Subcutaneous adipose tissue (tissue), 4 donors: ENCODE data around the gene LIX1. TPM values are rescaled to one million over a fixed set of nuclear protein-coding genes. Genes with fewer than 3 reads are reported as not detected.

Experiments
- total RNA-seq, 4 donors: library from RNA; depleted of rRNA; stranded (reverse); fragments of >200 nt; gene quantifications; one replicate each; pipeline ENCODE4 v1.1.0, GENCODE V29; 2016
- TF ChIP-seq, protein P1 (sequence below): fragments of 450-650 bp; IDR thresholded peaks from one replicate; pipeline ENCODE4 v1.5.1; 2016; ENCODE audit warnings: low read depth, mild to moderate bottlenecking, control low read depth, antibody characterized with exemption, moderate library complexity

The LIX1 gene
- not detected for total RNA-seq

DNA sequence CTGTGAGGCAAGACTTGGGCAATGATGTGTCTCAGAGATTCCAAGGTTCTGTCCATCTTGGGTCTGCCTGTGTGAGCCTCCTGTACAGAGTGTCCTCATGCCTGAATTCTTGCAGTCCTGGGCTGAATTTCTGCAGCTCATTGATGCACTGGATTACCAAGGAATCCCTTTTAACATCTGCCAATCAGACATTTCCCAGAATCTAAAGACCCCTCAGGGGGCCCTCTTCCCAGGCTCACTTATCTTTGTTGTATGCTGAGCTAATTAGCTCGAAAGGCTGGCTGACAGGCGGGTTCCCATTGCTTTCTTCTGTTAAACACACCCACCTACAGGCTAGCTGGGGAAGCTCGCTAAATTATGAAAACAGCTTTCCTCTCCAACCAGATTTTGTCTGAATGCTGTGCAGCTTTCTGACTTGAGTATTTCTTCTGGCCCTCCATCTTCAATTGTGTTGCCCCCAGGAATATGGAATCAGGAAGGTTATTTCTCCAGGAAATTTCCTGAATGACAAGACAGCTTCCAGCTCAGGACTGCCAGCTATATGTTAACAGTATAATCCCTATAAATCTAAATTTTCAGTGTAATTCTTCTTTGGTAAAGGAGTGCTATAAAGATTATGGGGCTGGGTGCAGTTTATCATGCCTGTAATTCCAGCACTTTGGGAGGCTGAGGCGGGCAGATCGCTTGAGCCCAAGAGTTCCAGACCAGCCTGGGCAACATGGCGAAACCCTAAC lies at the start of gene LIX1:
LIX1 (minus strand) TSS at position 91 of the 734 bp plus-strand sequence; CDS start at position 56, 35 bp downstream.
- TF ChIP-seq, protein P1, sequence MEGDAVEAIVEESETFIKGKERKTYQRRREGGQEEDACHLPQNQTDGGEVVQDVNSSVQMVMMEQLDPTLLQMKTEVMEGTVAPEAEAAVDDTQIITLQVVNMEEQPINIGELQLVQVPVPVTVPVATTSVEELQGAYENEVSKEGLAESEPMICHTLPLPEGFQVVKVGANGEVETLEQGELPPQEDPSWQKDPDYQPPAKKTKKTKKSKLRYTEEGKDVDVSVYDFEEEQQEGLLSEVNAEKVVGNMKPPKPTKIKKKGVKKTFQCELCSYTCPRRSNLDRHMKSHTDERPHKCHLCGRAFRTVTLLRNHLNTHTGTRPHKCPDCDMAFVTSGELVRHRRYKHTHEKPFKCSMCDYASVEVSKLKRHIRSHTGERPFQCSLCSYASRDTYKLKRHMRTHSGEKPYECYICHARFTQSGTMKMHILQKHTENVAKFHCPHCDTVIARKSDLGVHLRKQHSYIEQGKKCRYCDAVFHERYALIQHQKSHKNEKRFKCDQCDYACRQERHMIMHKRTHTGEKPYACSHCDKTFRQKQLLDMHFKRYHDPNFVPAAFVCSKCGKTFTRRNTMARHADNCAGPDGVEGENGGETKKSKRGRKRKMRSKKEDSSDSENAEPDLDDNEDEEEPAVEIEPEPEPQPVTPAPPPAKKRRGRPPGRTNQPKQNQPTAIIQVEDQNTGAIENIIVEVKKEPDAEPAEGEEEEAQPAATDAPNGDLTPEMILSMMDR: no peak

DNA sequence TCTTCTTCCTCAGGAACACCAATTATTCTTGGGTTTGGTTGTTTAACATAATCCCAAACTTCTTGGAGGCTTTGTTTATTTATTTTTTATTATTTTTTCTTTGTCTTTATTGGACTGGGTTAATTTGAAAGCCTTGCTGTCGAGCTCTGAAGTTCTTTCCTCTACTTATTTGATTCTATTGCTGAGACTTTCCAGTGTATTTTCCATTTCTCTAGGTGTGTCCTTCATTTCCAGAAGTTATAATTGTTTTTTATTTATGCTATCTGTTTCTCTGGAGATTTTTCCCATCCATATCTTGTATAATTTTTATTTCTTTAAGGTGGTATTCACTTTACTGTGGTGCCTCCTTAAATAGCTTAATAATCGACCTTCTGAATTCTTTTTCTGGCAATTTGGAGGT lies 49.5 kb upstream of the LIX1 start:
- TF ChIP-seq, protein P1: no peak

DNA sequence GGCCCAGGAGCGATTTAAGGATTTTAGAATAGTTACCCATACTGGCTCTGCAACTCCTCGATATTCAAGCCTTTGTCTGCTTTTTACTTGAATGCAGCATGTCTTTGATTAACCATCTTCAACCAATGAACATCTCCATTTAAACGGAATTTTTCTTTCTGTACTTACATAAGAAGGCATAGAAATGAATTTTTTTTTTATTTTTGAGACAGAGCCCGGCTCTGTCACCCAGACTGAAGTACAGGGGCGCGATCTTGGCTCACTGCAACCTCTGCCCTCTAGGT lies 41.5 kb upstream of the LIX1 start:
- TF ChIP-seq, protein P1: no peak

DNA sequence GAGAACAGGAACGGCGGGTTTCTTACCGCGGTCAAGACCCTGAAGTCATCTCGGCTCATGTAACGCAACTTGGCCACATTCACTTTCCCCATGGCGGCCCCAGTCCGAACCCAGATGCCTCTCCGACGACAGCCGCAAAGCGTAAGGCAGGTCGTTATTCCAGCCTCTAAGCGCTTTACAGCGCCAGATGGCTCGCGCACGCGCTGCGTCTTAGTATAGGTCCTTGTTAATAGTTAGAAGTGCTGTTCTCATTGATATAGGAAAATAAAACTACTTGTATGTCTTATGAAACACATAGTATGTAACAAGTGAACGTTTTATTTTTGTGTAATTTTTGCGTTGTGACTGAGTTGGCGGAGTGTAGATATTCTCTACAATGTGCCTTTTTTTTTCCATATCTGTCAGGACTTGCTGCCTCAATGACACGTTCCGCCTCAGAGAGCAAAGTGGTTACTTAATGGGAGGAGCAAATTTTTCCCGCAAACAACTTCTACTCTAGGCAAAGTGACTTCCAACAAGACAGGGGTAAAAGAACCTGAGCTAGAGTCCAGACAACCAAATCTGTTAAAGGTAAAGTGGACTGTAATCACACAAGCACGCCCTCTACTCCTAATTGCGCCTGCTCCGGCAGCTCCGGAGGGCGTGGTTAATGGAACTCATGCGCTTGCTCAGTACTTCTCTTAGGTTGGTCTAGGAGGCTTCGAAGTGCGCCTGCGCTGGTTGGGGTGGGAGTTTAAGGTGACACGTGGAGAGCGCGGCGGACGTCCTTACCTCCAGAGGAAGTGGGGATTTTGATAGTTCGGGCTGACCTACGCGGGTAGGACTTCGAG lies 40.9 kb upstream of the LIX1 start, which contains the start of gene RIOK2:
RIOK2 (minus strand) TSS at position 148 of the 830 bp plus-strand sequence; CDS start at position 92, 56 bp downstream.
- TF ChIP-seq, protein P1: no peak

DNA sequence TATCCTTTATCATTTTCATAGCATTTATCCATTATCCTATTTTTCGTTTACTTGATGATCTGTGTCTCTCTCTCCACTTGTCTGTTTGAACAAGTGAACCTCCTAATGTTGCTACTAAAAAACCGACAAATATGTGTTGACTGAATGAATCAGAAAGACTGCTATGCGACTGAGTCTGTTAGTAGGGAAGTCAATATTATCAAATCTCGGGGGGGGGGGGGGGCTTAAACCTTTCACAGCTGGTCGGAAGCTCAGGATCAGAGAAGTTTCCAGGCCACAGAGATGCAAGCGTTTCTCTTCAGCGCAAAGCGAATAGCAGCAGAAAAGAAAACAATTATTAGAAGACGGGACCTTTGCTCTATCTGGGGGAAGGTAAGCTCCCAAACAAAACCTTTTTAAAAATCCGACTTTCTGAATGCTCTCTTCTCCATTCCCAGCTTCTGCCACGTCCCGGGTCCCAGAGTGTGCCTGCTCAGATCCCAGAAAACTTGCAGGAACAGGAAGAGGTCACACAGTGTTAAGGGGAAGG lies 40.2 kb upstream of the LIX1 start:
- TF ChIP-seq, protein P1: no peak

DNA sequence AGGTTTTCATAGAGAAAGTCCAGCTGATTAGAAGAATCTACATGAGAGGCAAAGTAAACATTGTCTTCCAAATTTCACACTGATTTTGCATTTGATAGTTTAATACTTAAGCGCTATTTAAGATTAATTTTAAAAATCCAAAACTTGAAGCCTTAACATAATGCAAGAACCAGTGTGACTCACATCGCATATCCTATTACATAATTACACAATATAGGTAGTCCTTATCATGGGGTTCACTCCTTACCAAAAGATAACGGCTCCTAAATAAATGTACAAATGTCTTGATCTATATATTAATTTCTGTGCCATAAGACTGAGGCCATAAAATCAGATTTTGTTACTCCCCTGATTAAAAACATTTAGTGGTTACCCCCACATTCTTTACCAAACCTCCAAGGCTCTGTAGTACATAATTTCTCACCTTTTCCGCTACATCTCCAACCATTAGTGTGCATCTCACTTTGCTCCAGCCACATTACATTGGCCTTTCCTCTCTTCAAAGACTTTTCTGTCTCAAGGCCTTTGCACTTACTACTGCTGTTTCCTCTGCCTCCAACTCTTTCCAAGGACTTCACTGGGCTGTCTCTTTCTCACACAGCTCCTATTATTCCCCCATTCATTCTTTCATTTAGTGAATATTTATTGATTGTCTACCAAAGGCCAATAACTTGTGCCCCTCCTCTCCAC lies 39.6 kb upstream of the LIX1 start:
- TF ChIP-seq, protein P1: no peak
